Measurements from ENCODE around the gene YLPM1. TPM values are rescaled to one million over a fixed set of nuclear protein-coding genes. Genes with fewer than 3 reads are reported as not detected.

The YLPM1 gene
- polyA plus RNA-seq, 1 of the 3 experiments (the other 2 are of a cell fraction) = 14.0 TPM

- ChIA-PET POLR2A (no interaction called here), CTCF (interaction anchor here (0.7 to 20.8 kb wide), 6 partner anchors 9 to 224 kb away, joined by 3 to 537 read pairs (median 69); partner anchors contain the start of gene PROX2)
- Histone ChIP-seq H3K9ac (no peak overlapping the region), H3K9me2 (no peaks in the 10 kb centered on the region), H2AFZ (ENCODE audit: low read depth) (no peak overlapping the region), H3K27ac (ENCODE audit: low read depth in 2 of 2, low read length in 1 of 2) (no peak overlapping the region), H3F3A (replicated peaks; ENCODE audit: insufficient read depth) (no peaks in the 10 kb centered on the region), H4K20me1 (ENCODE audit: insufficient read depth) (no peaks in the 10 kb centered on the region), H3K36me3 (replicated peaks in 1 of 2; ENCODE audit: control insufficient read depth in 1 of 2, insufficient read depth in 2 of 2, low read length in 1 of 2) (no peaks in the 10 kb centered on the region), H3K27me3 (ENCODE audit: insufficient read depth) (no peaks in the 10 kb centered on the region), H3K4me1 (ENCODE audit: control insufficient read depth in 1 of 2, insufficient read depth in 2 of 2, low read depth in 1 of 2, low read length in 1 of 2) (peaks cover 0 to 4% of the 10 kb centered on the region in 2 experiments; a peak in 1 of 4 replicates), H3K4me2 (no peak overlapping the region), H3K9me3 (no peaks in the 10 kb centered on the region), H3K79me2 (ENCODE audit: insufficient read depth) (no peaks in the 10 kb centered on the region), H3K4me3 (ENCODE audit: low read depth in 2 of 2, low read length in 1 of 2) (no peak overlapping the region)
- no peak for DNase-seq
- 88% methylated on average over 9 of the region's 9 CpGs for WGBS (ENCODE audit: low lambda C conversion rate)
- TF ChIP-seq GABPA (IDR thresholded peaks at IDR 0.05; ENCODE audit: low read depth) (no peak), FOSL2 (IDR thresholded peaks at IDR 0.05; ENCODE audit: borderline replicate concordance, low read depth) (no peak), RXRA (IDR thresholded peaks at IDR 0.05; ENCODE audit: borderline replicate concordance, low read depth) (no peak), NFIC (IDR thresholded peaks at IDR 0.05; ENCODE audit: borderline replicate concordance) (no peak), FOXJ3 (CRISPR knock-in tag; IDR thresholded peaks at IDR 0.05) (no peak), EZH2phosphoT487 (IDR thresholded peaks at IDR 0.05; ENCODE audit: borderline replicate concordance, low read depth) (no peak), ELF1 (IDR thresholded peaks at IDR 0.05) (no peak), GATA2 (CRISPR knock-in tag; IDR thresholded peaks at IDR 0.05) (no peak), MXI1 (IDR thresholded peaks at IDR 0.05; ENCODE audit: low read depth, low read length) (no peak)
- TF ChIP-seq, protein P1, sequence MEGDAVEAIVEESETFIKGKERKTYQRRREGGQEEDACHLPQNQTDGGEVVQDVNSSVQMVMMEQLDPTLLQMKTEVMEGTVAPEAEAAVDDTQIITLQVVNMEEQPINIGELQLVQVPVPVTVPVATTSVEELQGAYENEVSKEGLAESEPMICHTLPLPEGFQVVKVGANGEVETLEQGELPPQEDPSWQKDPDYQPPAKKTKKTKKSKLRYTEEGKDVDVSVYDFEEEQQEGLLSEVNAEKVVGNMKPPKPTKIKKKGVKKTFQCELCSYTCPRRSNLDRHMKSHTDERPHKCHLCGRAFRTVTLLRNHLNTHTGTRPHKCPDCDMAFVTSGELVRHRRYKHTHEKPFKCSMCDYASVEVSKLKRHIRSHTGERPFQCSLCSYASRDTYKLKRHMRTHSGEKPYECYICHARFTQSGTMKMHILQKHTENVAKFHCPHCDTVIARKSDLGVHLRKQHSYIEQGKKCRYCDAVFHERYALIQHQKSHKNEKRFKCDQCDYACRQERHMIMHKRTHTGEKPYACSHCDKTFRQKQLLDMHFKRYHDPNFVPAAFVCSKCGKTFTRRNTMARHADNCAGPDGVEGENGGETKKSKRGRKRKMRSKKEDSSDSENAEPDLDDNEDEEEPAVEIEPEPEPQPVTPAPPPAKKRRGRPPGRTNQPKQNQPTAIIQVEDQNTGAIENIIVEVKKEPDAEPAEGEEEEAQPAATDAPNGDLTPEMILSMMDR (IDR thresholded peaks at IDR 0.05) = no peak
Observed at GRCh38 chr14:74864198-74864597, 101.1 kb downstream of the YLPM1 start.

DNA sequence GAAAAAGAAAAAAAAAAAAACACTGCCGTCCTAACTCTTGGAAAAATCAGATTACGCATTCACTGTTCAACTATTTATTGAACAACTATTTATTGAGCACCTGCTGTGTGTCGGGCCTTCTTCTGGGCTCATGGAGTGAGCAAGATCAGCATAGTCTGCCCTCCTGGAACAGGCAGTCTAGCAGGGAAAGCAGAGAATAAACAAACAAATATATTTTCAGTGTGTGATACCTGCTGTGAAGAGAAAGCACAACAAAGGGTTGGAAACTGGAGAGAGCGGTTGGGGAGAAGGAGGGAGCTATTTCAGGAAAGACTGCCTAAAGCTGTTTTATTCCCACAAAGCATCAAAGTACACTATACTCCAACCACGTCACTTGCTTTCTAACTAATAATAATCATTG is 102.0 kb downstream of the YLPM1 start:
- H4K20me1 ChIP-seq (ENCODE audit: insufficient read depth) = no peaks in the 10 kb centered on the region
- CTCF ChIA-PET = interaction anchor here (4.6 to 7.5 kb wide), 2 partner anchors 15 to 41 kb away, joined by 52 to 103 read pairs; no protein-coding TSS in a partner anchor
- H3K36me3 ChIP-seq (replicated peaks in 1 of 2; ENCODE audit: control insufficient read depth in 1 of 2, insufficient read depth in 2 of 2, low read length in 1 of 2) = no peaks in the 10 kb centered on the region
- TF ChIP-seq, protein P2, sequence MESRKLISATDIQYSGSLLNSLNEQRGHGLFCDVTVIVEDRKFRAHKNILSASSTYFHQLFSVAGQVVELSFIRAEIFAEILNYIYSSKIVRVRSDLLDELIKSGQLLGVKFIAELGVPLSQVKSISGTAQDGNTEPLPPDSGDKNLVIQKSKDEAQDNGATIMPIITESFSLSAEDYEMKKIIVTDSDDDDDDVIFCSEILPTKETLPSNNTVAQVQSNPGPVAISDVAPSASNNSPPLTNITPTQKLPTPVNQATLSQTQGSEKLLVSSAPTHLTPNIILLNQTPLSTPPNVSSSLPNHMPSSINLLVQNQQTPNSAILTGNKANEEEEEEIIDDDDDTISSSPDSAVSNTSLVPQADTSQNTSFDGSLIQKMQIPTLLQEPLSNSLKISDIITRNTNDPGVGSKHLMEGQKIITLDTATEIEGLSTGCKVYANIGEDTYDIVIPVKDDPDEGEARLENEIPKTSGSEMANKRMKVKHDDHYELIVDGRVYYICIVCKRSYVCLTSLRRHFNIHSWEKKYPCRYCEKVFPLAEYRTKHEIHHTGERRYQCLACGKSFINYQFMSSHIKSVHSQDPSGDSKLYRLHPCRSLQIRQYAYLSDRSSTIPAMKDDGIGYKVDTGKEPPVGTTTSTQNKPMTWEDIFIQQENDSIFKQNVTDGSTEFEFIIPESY (IDR thresholded peaks at IDR 0.05; ENCODE audit: borderline replicate concordance, low read depth) = no peak
- TF ChIP-seq, protein P3, sequence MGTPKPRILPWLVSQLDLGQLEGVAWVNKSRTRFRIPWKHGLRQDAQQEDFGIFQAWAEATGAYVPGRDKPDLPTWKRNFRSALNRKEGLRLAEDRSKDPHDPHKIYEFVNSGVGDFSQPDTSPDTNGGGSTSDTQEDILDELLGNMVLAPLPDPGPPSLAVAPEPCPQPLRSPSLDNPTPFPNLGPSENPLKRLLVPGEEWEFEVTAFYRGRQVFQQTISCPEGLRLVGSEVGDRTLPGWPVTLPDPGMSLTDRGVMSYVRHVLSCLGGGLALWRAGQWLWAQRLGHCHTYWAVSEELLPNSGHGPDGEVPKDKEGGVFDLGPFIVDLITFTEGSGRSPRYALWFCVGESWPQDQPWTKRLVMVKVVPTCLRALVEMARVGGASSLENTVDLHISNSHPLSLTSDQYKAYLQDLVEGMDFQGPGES (IDR thresholded peaks at IDR 0.05; ENCODE audit: low read depth, low read length) = no peak
- TF ChIP-seq POLR2AphosphoS5 (IDR thresholded peaks at IDR 0.05; ENCODE audit: low read depth, low read length) = no peak
- TF ChIP-seq GATA2 (CRISPR knock-in tag; IDR thresholded peaks at IDR 0.05) = no peak
- no peak for TF ChIP-seq MXI1 (IDR thresholded peaks at IDR 0.05; ENCODE audit: low read depth, low read length)
- no peak for TF ChIP-seq USF1 (IDR thresholded peaks at IDR 0.05; ENCODE audit: borderline replicate concordance, low read depth)
- no peak for TF ChIP-seq CHD2 (IDR thresholded peaks at IDR 0.05; ENCODE audit: low read length, partially characterized antibody)
- TF ChIP-seq TAF1 (IDR thresholded peaks at IDR 0.05; ENCODE audit: borderline replicate concordance, low read depth, low read length) = no peak
- no peak for TF ChIP-seq NFIC (IDR thresholded peaks at IDR 0.05; ENCODE audit: borderline replicate concordance)
- no peak for TF ChIP-seq RXRA (IDR thresholded peaks at IDR 0.05; ENCODE audit: borderline replicate concordance, low read depth)
- no peak for TF ChIP-seq SMC3 (IDR thresholded peaks at IDR 0.05; ENCODE audit: low read depth, low read length)
- no peak for TF ChIP-seq FOSL2 (IDR thresholded peaks at IDR 0.05; ENCODE audit: borderline replicate concordance, low read depth)
- no peak for TF ChIP-seq EP300 (IDR thresholded peaks at IDR 0.05; ENCODE audit: borderline replicate concordance in 1 of 2, low read depth in 1 of 2, low read length in 1 of 2)

More for the DNA sequence above, 102.0 kb downstream of the YLPM1 start:
- H3K27ac ChIP-seq (ENCODE audit: low read depth in 2 of 2, low read length in 1 of 2) = no peak overlapping the region
- no peaks in the 10 kb centered on the region for H3K27me3 ChIP-seq (ENCODE audit: insufficient read depth)
- H3K4me3 ChIP-seq (ENCODE audit: low read depth in 2 of 2, low read length in 1 of 2) = no peak overlapping the region
- POLR2A ChIA-PET = no interaction called here
- no peak overlapping the region for H3K4me2 ChIP-seq
- no peak overlapping the region for H3K9ac ChIP-seq
- H3K9me2 ChIP-seq = no peaks in the 10 kb centered on the region
- DNase-seq = no peak
- WGBS (ENCODE audit: low lambda C conversion rate) = 90% methylated on average over 5 of the region's 5 CpGs
- H3K9me3 ChIP-seq = no peaks in the 10 kb centered on the region
- no peaks in the 10 kb centered on the region for H3K79me2 ChIP-seq (ENCODE audit: insufficient read depth)
- H3K4me1 ChIP-seq (ENCODE audit: control insufficient read depth in 1 of 2, insufficient read depth in 2 of 2, low read depth in 1 of 2, low read length in 1 of 2) = peaks cover 0 to 4% of the 10 kb centered on the region in 2 experiments; a peak in 1 of 4 replicates
- H3F3A ChIP-seq (replicated peaks; ENCODE audit: insufficient read depth) = no peaks in the 10 kb centered on the region
- H2AFZ ChIP-seq (ENCODE audit: low read depth) = no peak overlapping the region
